Prostate gland (tissue), 2 donors: ENCODE results near the gene IL17RD.

Experiments used
- CTCF ChIP-seq, 4 experiments: fragments of 200-600 bp in 2 of 4; fragments of 450-650 bp in 2 of 4; sonication (generic) in 2 of 4; IDR thresholded peaks; 1 replicate in 3 of 4; 2 replicates in 1 of 4; pipeline ENCODE4 v1.5.1; 2016 to 2019; ENCODE audit warnings: antibody characterized with exemption in 4 of 4, mild to moderate bottlenecking in 2 of 4, moderate library complexity in 2 of 4
- POLR2A ChIP-seq: fragments of 450-650 bp; IDR thresholded peaks from one replicate; pipeline ENCODE4 v1.6.1; 2016; ENCODE audit warnings: antibody characterized with exemption, mild to moderate bottlenecking
- POLR2AphosphoS5 ChIP-seq: sonication (generic); formaldehyde crosslinking; IDR thresholded peaks from one replicate; pipeline ENCODE4 v1.6.1; 2017; ENCODE audit warnings: antibody characterized with exemption

- no peak for TF ChIP-seq CTCF (IDR thresholded peaks at IDR 0.05)
- no peak for TF ChIP-seq POLR2A
- TF ChIP-seq POLR2AphosphoS5 = no peak
These were observed 18.1 kb downstream of the IL17RD start for GRCh38 chr3:57147071-57147470.
